ENCODE results near the gene EFR3B. TPM values are rescaled to one million over a fixed set of nuclear protein-coding genes. Genes with fewer than 3 reads are reported as not detected.

The EFR3B gene
- total and polyA plus RNA-seq, 2 of the 13 experiments (the other 11 are each of a cell fraction or from before 2014, with no cell fraction given) = 0.42 TPM

DNA sequence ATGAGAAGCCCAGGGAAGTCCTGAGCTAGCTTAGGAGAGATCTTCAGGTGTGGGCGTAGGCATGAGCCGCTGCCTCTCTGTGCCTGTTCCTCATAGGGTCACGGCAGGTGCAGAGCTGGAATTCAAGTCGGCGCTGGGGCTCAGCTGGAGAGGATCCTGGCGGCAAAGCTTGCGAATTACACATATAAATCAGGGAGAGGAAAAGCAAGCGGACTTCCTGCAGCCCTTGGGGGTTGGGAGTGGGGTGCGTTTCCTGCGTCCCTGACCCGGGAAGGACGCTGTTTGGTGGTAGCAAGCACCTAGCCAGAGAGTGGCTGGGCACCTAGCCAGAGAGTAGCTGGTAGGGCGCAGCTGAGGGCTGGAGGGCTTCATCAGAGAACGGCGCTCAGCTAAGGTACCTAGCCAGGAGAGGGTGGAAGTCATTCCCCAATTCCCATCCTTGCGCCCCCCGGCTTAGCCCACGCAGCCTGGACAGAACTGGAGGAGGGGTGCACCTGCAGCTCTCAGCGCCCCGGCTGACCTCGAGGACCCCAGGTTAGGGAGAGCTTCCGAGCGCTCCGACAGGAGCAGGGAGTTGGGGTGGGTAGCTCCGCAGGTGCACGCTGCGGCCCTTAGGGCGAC lies 459 bp upstream of the EFR3B start (continued):
- TF ChIP-seq, protein P1, sequence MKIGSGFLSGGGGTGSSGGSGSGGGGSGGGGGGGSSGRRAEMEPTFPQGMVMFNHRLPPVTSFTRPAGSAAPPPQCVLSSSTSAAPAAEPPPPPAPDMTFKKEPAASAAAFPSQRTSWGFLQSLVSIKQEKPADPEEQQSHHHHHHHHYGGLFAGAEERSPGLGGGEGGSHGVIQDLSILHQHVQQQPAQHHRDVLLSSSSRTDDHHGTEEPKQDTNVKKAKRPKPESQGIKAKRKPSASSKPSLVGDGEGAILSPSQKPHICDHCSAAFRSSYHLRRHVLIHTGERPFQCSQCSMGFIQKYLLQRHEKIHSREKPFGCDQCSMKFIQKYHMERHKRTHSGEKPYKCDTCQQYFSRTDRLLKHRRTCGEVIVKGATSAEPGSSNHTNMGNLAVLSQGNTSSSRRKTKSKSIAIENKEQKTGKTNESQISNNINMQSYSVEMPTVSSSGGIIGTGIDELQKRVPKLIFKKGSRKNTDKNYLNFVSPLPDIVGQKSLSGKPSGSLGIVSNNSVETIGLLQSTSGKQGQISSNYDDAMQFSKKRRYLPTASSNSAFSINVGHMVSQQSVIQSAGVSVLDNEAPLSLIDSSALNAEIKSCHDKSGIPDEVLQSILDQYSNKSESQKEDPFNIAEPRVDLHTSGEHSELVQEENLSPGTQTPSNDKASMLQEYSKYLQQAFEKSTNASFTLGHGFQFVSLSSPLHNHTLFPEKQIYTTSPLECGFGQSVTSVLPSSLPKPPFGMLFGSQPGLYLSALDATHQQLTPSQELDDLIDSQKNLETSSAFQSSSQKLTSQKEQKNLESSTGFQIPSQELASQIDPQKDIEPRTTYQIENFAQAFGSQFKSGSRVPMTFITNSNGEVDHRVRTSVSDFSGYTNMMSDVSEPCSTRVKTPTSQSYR (CRISPR knock-in tag; IDR thresholded peaks at IDR 0.05; ENCODE audit: borderline replicate concordance) = 0 out of 2 replicates have a peak, but pooled peaks have one; percentile 12
- TF ChIP-seq, protein P2, sequence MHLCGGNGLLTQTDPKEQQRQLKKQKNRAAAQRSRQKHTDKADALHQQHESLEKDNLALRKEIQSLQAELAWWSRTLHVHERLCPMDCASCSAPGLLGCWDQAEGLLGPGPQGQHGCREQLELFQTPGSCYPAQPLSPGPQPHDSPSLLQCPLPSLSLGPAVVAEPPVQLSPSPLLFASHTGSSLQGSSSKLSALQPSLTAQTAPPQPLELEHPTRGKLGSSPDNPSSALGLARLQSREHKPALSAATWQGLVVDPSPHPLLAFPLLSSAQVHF (CRISPR knock-in tag; IDR thresholded peaks at IDR 0.05) = no peak
- no peak for TF ChIP-seq TP53 (CRISPR knock-in tag; conservative IDR thresholded peaks at IDR 0.05)
- TF ChIP-seq IKZF4 (CRISPR knock-in tag; IDR thresholded peaks at IDR 0.05; ENCODE audit: borderline replicate concordance, low read depth, not compliant biosample characterization) = peak; percentile 58
- TF ChIP-seq KDM1A (CRISPR knock-in tag; IDR thresholded peaks at IDR 0.05) = no peak
- TF ChIP-seq FOXJ3 (CRISPR knock-in tag; IDR thresholded peaks at IDR 0.05; ENCODE audit: borderline replicate concordance) = no peak
- no peak for TF ChIP-seq ZNF282 (IDR thresholded peaks at IDR 0.05; ENCODE audit: partially characterized antibody)
- TF ChIP-seq, protein P3, sequence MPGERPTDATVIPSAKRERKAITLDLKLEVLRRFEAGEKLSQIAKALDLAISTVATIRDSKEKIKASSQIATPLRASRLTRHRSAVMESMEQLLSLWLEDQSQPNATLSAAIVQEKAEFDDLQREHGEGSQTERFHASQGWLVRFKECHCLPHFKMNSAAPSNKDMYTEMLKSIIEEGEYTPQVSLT (CRISPR knock-in tag; IDR thresholded peaks at IDR 0.05; ENCODE audit: borderline replicate concordance, low read depth) = no peak
- no peak for TF ChIP-seq CCAR2 (optimal IDR thresholded peaks at IDR 0.05; ENCODE audit: low read depth, low read length)
- no peak for TF ChIP-seq KLF16 (CRISPR knock-in tag; IDR thresholded peaks at IDR 0.05)
- no peak; the same call in 1 of the 2 replicates for TF ChIP-seq ZNF160 (CRISPR knock-in tag; IDR thresholded peaks at IDR 0.05)
- no peak for TF ChIP-seq FOSL2 (CRISPR knock-in tag; IDR thresholded peaks at IDR 0.05)
- no peak for TF ChIP-seq ZFP62 (CRISPR knock-in tag; IDR thresholded peaks at IDR 0.05)
- no peak for TF ChIP-seq ARID2 (CRISPR knock-in tag; IDR thresholded peaks at IDR 0.05; ENCODE audit: borderline replicate concordance)
- TF ChIP-seq CREM (IDR thresholded peaks at IDR 0.05) = no peak
- TF ChIP-seq CREM (CRISPR knock-in tag; IDR thresholded peaks at IDR 0.05) = no peak
- no peak for TF ChIP-seq MXD4 (CRISPR knock-in tag; IDR thresholded peaks at IDR 0.05)
- TF ChIP-seq, protein P4, sequence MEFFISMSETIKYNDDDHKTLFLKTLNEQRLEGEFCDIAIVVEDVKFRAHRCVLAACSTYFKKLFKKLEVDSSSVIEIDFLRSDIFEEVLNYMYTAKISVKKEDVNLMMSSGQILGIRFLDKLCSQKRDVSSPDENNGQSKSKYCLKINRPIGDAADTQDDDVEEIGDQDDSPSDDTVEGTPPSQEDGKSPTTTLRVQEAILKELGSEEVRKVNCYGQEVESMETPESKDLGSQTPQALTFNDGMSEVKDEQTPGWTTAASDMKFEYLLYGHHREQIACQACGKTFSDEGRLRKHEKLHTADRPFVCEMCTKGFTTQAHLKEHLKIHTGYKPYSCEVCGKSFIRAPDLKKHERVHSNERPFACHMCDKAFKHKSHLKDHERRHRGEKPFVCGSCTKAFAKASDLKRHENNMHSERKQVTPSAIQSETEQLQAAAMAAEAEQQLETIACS (CRISPR knock-in tag; IDR thresholded peaks at IDR 0.05) = no peak
- TF ChIP-seq ZNF367 (CRISPR knock-in tag; IDR thresholded peaks at IDR 0.05; ENCODE audit: borderline replicate concordance) = no peak
- TF ChIP-seq, protein P5, sequence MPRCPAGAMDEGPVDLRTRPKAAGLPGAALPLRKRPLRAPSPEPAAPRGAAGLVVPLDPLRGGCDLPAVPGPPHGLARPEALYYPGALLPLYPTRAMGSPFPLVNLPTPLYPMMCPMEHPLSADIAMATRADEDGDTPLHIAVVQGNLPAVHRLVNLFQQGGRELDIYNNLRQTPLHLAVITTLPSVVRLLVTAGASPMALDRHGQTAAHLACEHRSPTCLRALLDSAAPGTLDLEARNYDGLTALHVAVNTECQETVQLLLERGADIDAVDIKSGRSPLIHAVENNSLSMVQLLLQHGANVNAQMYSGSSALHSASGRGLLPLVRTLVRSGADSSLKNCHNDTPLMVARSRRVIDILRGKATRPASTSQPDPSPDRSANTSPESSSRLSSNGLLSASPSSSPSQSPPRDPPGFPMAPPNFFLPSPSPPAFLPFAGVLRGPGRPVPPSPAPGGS (CRISPR knock-in tag; IDR thresholded peaks at IDR 0.05) = no peak
- TF ChIP-seq ZNF605 (CRISPR knock-in tag; IDR thresholded peaks at IDR 0.05) = peak; percentile 58
- TF ChIP-seq, protein P6, sequence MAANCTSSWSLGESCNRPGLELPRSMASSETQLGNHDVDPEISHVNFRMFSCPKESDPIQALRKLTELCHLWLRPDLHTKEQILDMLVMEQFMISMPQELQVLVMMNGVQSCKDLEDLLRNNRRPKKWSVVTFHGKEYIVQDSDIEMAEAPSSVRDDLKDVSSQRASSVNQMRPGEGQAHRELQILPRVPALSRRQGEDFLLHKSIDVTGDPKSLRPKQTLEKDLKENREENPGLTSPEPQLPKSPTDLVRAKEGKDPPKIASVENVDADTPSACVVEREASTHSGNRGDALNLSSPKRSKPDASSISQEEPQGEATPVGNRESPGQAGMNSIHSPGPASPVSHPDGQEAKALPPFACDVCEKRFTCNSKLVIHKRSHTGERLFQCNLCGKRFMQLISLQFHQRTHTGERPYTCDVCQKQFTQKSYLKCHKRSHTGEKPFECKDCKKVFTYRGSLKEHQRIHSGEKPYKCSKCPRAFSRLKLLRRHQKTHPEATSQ (CRISPR knock-in tag; IDR thresholded peaks at IDR 0.05; ENCODE audit: borderline replicate concordance) = no peak
- TF ChIP-seq ADNP (CRISPR knock-in tag; IDR thresholded peaks at IDR 0.05) = no peak
